ENCODE data around the gene SUOX. TPM values are rescaled to one million over a fixed set of nuclear protein-coding genes. Genes with fewer than 3 reads are reported as not detected.
"Not testable (repeated sequence)": the region's sequence is repeated elsewhere in the genome, so short reads cannot be mapped to it uniquely, and the experiment has no call there.

SUOX gene
- total RNA-seq, 1 experiment from 2014 or later, result 18.0 TPM

- no peaks in the 10 kb centered on the region for H4K20me1 ChIP-seq (ENCODE audit: low read length)
- H3K36me3 ChIP-seq (ENCODE audit: low read depth, low read length), result peaks cover 2% of the 10 kb centered on the region; the same call in 1 of the 2 replicates
- H3F3A ChIP-seq (ENCODE audit: low read length, unreplicated experiment), result no peaks in the 10 kb centered on the region
- intact Hi-C loops (cut with micrococcal nuclease), result no loop called here
- ChIA-PET CTCF (no interaction called here), POLR2A (ENCODE audit: unreplicated experiment) (no interaction called here)
- no peak overlapping the region for H3K4me3 ChIP-seq (ENCODE audit: low read length)
- TF ChIP-seq EZH2phosphoT487 (IDR thresholded peaks at IDR 0.05; ENCODE audit: borderline replicate concordance, low read length), result no peak
- H2AFZ ChIP-seq (ENCODE audit: low read length), result no peak overlapping the region
- no peak overlapping the region for H3K4me2 ChIP-seq (ENCODE audit: low read length)
- peaks cover 5% of the 10 kb centered on the region; the same call in 1 of the 2 replicates for H3K4me1 ChIP-seq (ENCODE audit: insufficient read depth, low read length)
- no peak for DNase-seq
- H3K9me3 ChIP-seq (ENCODE audit: low read length), result no peaks in the 10 kb centered on the region
- no peak overlapping the region for H3K9ac ChIP-seq (ENCODE audit: low read length)
- H3K27me3 ChIP-seq (ENCODE audit: low read length), result no peaks in the 10 kb centered on the region
- H3K79me2 ChIP-seq (ENCODE audit: low read length), result peaks cover 12% of the 10 kb centered on the region
- H3K9me2 ChIP-seq (replicated peaks; ENCODE audit: low read length), result no peaks in the 10 kb centered on the region
- no peak overlapping the region for H3K27ac ChIP-seq (ENCODE audit: low read length)
- ATAC-seq, result no peak
- BruUV-seq (replicated peaks), result no TSS peak
Measured at GRCh38 chr12:56001487-56002100, 4.5 kb downstream of the SUOX start.

- H3F3A ChIP-seq (ENCODE audit: low read length, unreplicated experiment); H3K9me3 ChIP-seq (ENCODE audit: low read length); CTCF ChIA-PET; BruUV-seq (replicated peaks); H3K9me2 ChIP-seq (replicated peaks; ENCODE audit: low read length); H3K9ac ChIP-seq (ENCODE audit: low read length); H4K20me1 ChIP-seq (ENCODE audit: low read length); intact Hi-C loops (cut with micrococcal nuclease); H3K27me3 ChIP-seq (ENCODE audit: low read length); H3K27ac ChIP-seq (ENCODE audit: low read length); H3K4me2 ChIP-seq (ENCODE audit: low read length); H3K79me2 ChIP-seq (ENCODE audit: low read length); ATAC-seq; H3K4me3 ChIP-seq (ENCODE audit: low read length); H3K36me3 ChIP-seq (ENCODE audit: low read depth, low read length); POLR2A ChIA-PET (ENCODE audit: unreplicated experiment); DNase-seq; H2AFZ ChIP-seq (ENCODE audit: low read length); H3K4me1 ChIP-seq (ENCODE audit: insufficient read depth, low read length): not testable (repeated sequence)
Measured at GRCh38 chr12:56003376-56003775, 6.3 kb downstream of the SUOX start.

- Histone ChIP-seq H3K79me2 (ENCODE audit: low read length) (no peaks in the 10 kb centered on the region), H3F3A (ENCODE audit: low read length, unreplicated experiment) (no peaks in the 10 kb centered on the region), H3K27ac (ENCODE audit: low read length) (no peak overlapping the region), H3K27me3 (ENCODE audit: low read length) (no peaks in the 10 kb centered on the region), H3K4me1 (ENCODE audit: insufficient read depth, low read length) (no peaks in the 10 kb centered on the region; the same call in 1 of the 2 replicates), H3K4me2 (ENCODE audit: low read length) (no peak overlapping the region), H3K4me3 (ENCODE audit: low read length) (no peak overlapping the region), H4K20me1 (ENCODE audit: low read length) (no peaks in the 10 kb centered on the region), H3K9me2 (replicated peaks; ENCODE audit: low read length) (no peaks in the 10 kb centered on the region), H3K9ac (ENCODE audit: low read length) (no peak overlapping the region), H3K36me3 (ENCODE audit: low read depth, low read length) (peaks cover 2% of the 10 kb centered on the region; the same call in 1 of the 2 replicates), H3K9me3 (ENCODE audit: low read length) (no peaks in the 10 kb centered on the region), H2AFZ (ENCODE audit: low read length) (no peak overlapping the region)
- DNase-seq (no peak), ATAC-seq (no peak)
- CTCF ChIA-PET, result no interaction called here
- BruUV-seq (replicated peaks), result no TSS peak
- no peak for TF ChIP-seq EZH2phosphoT487 (IDR thresholded peaks at IDR 0.05; ENCODE audit: borderline replicate concordance, low read length)
- TF ChIP-seq CTCF (conservative IDR thresholded peaks at IDR 0.05; ENCODE audit: low read depth, low read length), result no peak
- TF ChIP-seq EZH2 (IDR thresholded peaks at IDR 0.05; ENCODE audit: low read length, unreplicated experiment), result no peak
- intact Hi-C loops (cut with micrococcal nuclease), result no loop called here
- POLR2A ChIA-PET (ENCODE audit: unreplicated experiment), result no interaction called here
Measured at GRCh38 chr12:56004211-56004610, 7.1 kb downstream of the SUOX start.
